Fibroblast of villous mesenchyme (primary cell): Measurements from ENCODE around the gene ARSH. TPM values are rescaled to one million over a fixed set of nuclear protein-coding genes. Genes with fewer than 3 reads are reported as not detected.

Experiments used
- DNase-seq: peaks from one replicate; pipeline ENCODE4 v3.0.0-alpha.2; 2010; ENCODE audit warnings: low read depth
- H3K4me3 ChIP-seq: 2 replicates; pipeline ENCODE4 v1.5.1; 2011; ENCODE audit warnings: low read depth, mild to moderate bottlenecking, low read length
- small RNA-seq: library from RNA; depleted of rRNA; stranded (forward); fragments of <200 nt; gene quantifications from one replicate; pipeline ENCODE3, GENCODE V24; 2012
- total RNA-seq: library from RNA; depleted of rRNA; stranded (reverse); fragments of >200 nt; gene quantifications from 2 replicates; pipeline ENCODE4 v1.2.3, GENCODE V29; 2012
- TF ChIP-seq, protein P1 (sequence below): IDR thresholded peaks from 2 replicates; pipeline ENCODE4 v1.5.1; 2012; ENCODE audit warnings: low read depth, mild to moderate bottlenecking, low read length; ENCODE audit not compliant: insufficient read depth

ARSH gene
- total RNA-seq, 1 donor = not detected

DNA sequence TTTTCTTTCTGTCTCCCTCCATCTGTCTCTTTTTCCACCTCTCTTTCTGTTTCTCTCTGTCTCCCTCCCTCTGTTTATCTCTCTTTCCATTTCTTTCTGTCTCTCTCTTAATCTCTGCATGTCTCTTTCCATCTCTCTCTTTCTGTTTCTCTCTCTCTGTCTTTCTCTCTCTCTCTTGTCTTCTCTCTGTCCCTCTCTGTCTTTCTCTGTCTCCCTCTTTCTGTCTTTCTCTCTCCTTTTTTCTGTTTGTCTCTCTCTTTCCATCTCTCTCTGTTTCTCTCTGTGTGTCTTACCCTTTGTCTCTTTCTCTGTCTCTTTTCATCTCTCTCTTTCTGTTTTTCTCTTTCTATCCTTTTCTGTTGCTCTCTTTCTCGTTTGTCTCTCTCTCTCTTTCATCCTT, 69.6 kb downstream of the ARSH start:
- DNase-seq = no peak
- TF ChIP-seq, protein P1, sequence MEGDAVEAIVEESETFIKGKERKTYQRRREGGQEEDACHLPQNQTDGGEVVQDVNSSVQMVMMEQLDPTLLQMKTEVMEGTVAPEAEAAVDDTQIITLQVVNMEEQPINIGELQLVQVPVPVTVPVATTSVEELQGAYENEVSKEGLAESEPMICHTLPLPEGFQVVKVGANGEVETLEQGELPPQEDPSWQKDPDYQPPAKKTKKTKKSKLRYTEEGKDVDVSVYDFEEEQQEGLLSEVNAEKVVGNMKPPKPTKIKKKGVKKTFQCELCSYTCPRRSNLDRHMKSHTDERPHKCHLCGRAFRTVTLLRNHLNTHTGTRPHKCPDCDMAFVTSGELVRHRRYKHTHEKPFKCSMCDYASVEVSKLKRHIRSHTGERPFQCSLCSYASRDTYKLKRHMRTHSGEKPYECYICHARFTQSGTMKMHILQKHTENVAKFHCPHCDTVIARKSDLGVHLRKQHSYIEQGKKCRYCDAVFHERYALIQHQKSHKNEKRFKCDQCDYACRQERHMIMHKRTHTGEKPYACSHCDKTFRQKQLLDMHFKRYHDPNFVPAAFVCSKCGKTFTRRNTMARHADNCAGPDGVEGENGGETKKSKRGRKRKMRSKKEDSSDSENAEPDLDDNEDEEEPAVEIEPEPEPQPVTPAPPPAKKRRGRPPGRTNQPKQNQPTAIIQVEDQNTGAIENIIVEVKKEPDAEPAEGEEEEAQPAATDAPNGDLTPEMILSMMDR = no peak

DNA sequence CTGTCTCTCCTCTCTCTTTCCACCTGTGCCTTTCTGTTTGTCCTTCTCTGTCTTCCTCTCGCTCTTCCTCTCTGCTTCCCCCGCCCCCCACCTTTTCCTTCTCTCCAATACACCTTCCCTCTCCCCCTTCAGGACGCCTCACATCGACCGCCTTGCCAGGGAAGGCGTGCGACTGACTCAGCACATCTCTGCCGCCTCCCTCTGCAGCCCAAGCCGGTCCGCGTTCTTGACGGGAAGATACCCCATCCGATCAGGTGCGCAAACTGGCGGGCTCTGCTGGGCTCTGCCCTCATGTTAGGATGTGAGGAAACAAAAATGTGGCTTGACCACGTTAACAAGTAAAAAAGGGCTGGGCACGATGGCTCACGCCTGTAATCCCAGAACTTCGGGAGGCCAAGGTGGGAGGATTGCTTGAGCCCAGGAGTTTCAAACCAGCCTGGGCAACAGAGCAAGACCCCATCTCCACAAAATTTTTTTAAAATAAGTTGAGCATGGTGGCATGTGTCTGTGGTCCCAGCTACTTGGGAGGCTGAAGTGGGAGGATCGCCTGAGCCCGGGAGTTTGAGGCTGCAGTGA, 70.2 kb downstream of the ARSH start:
- no peak for DNase-seq
- H3K4me3 ChIP-seq = no peak overlapping the region
- TF ChIP-seq, protein P1 = no peak

More for the DNA sequence above, 69.6 kb downstream of the ARSH start:
- no peak overlapping the region for H3K4me3 ChIP-seq

Small RNAs within 50 kb of the gene (small RNA-seq; reads per million reads assigned to genes)
- not detected for gene RN7SL578P

Other genes starting within 250 kb of the ARSH start
- gene GYG2, start 177.6 kb upstream of the ARSH start, total RNA-seq = 3.5 and 3.9 TPM in 2 replicates
- gene ARSD, start 77.2 kb upstream of the ARSH start, total RNA-seq = 10.6 and 13.4 TPM in 2 replicates
- not detected in 2 replicates for gene ARSF, start 34.9 kb downstream of the ARSH start, total RNA-seq